HFF-Myc (cell line): ENCODE results near the gene ALX4.

Experiments used
- DNase-seq: peaks from one replicate; pipeline ENCODE4 v3.0.0-alpha.2; 2011; ENCODE audit warnings: low read depth; ENCODE audit errors: extremely low read depth
- H3K4me3 ChIP-seq: replicated peaks from 2 replicates; pipeline ENCODE4 v1.5.1; 2011; ENCODE audit warnings: low read depth, mild to moderate bottlenecking, control low read depth, low read length
- CTCF ChIP-seq: IDR thresholded peaks from 2 replicates; pipeline ENCODE4 v1.5.1; 2012; ENCODE audit warnings: mild to moderate bottlenecking, low read depth, low read length, control low read depth; ENCODE audit errors: missing control alignments

Gene ALX4

GRCh38 chr11:44309478-44310205, at the start of gene ALX4:
Gene ALX4 (minus strand): TSS chr11:44310139. CDS start chr11:44310062, 77 bp downstream.
- TF ChIP-seq CTCF = no peak
- DNase-seq = no peak
- peak within 1 kb of the TSS; percentile 46 for H3K4me3 ChIP-seq

GRCh38 chr11:44359162-44359561, 49.2 kb upstream of the ALX4 start:
- no peak overlapping the region for H3K4me3 ChIP-seq
- TF ChIP-seq CTCF = no peak
- no peak for DNase-seq

GRCh38 chr11:44358713-44359112, 48.8 kb upstream of the ALX4 start:
- no peak for DNase-seq
- no peak overlapping the region for H3K4me3 ChIP-seq
- no peak for TF ChIP-seq CTCF

- DNase-seq = no peak
- no peak for TF ChIP-seq CTCF
- no peak overlapping the region for H3K4me3 ChIP-seq
These were observed 47.8 kb upstream of the ALX4 start for GRCh38 chr11:44357711-44358110.

GRCh38 chr11:44356351-44356750, 46.4 kb upstream of the ALX4 start:
- H3K4me3 ChIP-seq = no peak overlapping the region
- no peak for DNase-seq
- no peak for TF ChIP-seq CTCF

GRCh38 chr11:44351898-44352498, 42.1 kb upstream of the ALX4 start:
- DNase-seq = no peak
- H3K4me3 ChIP-seq = no peak overlapping the region
- TF ChIP-seq CTCF = no peak
